Nasal cavity respiratory epithelium epithelial cell of viscerocranial mucosa (primary cell): ENCODE measurements around the gene ORAI2. TPM values are rescaled to one million over a fixed set of nuclear protein-coding genes. Genes with fewer than 3 reads are reported as not detected.

ENCODE experiments used
- total RNA-seq: library from RNA; depleted of rRNA; stranded (reverse); fragments of >200 nt; gene quantifications from 2 replicates; pipeline ENCODE4 v1.2.3, GENCODE V29; 2014

The ORAI2 gene
- 7.5 and 13.2 TPM in 2 replicates for total RNA-seq

DNA sequence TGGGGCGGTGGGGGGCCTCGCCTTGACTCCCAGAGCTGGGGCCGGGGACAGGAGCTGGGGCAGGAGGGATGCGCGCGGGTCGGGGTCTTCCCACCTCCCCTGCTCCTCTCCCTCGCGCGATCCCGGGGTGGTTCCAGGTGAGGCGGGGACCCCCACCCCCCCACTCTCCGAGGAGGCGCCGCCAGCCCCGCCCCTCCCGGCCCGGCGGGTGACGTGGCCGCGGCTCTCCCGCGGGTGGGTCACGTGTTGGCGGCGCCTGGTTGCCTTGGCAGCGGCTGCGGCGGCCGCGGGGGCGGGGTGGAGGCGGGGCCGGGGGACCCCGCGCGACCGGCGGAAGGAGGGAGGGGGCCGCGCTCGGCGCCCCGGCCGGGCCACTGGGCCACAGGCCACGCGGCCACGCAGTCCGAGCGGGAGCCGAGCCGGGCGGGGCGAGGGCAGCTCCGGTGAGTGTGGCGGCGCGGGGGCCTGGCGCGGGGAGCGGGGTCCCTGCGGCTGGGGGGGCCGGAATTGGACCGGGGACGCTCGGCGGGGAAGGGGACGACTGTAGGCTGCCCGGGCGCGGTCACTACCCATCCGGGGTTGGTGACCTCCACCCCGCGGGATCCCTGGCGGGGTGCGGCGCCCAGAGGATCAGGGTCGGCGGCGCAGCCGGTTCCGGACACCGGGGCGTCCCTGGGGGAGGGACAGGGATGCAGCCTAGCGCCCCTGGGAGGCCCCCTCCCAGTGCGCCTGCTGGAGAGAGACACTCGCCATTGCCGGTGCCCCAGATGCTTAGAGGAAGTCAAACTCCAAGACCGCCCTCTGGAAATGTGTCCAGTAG, at the start of gene ORAI2:
TSS of gene ORAI2 (plus strand) at position 357 of the 820 bp plus-strand sequence. CDS start 5,382 bp downstream, outside the sequence.

DNA sequence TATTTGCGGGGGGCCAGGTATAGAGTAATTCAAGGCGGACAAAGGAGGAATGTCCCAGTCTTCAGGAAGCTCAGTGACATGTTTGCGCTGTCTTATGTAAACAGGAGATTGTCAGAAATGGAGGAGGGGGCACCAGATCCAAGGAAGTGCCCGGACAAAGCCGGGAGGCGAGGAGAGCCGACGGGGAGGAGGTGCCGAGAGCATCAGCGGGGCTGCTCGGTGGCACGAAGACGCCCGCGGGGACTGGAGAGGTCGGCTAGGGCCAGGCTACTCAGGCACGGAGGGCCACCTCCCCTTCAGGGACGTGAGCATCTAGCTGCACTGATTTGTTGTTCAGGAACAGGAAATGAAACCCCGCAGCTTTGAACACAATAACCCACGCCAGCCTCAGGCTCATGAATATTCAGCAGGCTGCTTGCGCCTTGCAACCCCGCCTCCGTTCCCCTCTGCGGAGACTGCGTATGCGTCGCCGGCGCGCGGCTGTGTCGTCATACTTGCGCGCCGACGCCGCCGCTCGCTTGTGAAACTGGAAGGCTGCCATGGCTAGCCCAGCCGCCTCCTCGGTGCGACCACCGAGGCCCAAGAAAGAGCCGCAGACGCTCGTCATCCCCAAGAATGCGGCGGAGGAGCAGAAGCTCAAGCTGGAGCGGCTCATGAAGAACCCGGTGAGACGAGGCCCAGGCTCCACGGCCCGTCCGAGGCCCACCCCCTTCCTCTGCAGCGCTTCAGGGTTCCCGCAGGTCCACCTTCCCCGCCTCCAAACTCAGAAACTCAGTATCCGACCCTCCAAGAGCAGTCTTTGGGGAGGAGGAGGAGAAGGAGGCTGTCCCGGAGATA, 37.3 kb upstream of the ORAI2 start, which contains the start of gene PRKRIP1:
TSS of gene PRKRIP1 (plus strand) at position 491 of the 837 bp plus-strand sequence. CDS start at position 540, 49 bp downstream.

DNA sequence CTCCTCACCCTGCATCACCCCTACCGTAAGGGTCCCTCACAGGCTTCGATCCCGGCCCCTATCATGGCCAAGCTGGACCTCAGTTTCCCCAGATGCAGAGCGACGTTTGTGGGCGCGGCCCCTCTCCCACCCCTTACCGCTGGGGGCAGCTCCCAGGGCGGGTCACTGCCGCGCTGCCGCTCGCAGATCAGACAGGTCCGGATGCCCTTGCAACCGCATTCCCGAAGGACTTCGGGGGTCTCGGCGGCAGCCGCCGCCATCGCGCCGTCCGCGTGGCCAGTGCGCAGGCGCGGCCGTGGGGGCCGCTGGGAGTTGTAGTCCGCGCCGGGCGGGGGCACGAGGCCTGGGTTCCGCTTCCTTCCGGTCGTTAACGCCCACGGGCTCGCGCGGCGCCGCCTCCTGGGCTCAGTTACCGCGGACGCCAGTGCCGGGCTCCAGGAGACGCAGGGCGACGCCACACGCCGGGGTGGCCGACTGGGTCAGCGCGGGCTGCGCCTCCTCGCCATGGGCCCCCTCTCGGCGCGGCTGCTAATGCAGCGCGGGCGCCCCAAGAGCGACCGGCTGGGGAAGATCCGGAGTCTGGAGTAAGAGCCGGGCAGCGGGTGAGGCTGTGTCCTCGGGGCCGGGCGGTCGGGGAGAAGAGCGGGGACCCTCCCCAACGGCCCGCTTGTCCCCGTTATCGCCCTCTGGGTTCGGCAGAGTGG, 31.4 kb downstream of the ORAI2 start, which contains the start of the genes ALKBH4 and LRWD1:
TSS of gene ALKBH4 (minus strand) at position 287 of the 704 bp plus-strand sequence. CDS start at position 260, 27 bp downstream.
TSS of gene LRWD1 (plus strand) at position 408 of the 704 bp plus-strand sequence. CDS start at position 505, 97 bp downstream.

DNA sequence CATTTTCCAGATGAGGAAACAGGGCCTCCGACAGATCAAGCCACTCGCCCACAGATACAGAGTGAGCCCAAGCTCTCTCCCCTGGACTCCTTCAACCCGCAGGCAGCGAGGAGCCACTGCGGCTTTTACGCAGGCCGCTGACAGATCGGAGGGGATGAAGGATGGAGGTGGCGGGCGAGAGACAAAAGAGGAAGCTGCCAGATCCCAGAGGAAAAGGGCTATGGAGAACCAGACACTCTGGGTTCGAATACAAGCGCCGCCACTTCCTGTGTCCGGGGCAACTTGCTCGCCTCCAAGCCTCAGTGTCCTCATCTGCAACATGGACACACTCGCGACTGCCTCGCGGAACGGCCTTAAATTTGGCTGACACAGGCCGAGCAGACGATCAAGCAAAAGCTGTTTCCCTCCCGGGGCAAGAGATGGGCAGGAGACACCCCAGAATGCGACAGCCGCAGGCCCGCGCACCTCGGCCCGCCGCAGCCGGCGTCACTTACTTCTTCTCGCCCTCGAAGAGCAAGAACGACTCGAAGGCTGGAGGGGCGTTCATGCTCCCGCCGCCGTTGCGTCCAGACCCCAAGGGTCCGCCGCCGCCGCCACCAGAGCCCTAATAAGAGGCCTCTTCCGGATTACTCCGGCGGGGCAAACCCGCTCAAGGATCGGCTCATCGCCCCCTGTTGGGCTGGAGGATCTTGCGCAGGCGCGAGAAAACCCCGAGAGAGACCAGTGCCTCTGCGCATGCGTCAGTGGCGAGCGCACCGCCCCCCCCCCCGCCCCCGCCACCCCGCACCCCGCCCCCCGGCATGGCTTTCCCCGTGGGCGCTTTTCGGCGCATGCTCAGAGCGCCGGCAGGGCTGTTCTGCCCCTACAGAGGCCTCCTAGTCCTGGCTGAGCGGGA, 45.2 kb downstream of the ORAI2 start, which contains the start of gene POLR2J:
TSS of gene POLR2J (minus strand) at position 609 of the 895 bp plus-strand sequence. CDS start at position 547, 62 bp downstream.

Other genes with a start within 250 kb of the ORAI2 start
- 2.4 and 5.1 TPM in 2 replicates for gene SH2B2, start 146.7 kb upstream of the ORAI2 start, total RNA-seq
- not detected in 2 replicates for gene SPDYE6, start 77.1 kb upstream of the ORAI2 start, total RNA-seq
- gene PRKRIP1, start 37.2 kb upstream of the ORAI2 start, total RNA-seq: 14.4 and 16.0 TPM in 2 replicates
- 6.5 and 8.0 TPM in 2 replicates for gene ALKBH4, start 31.3 kb downstream of the ORAI2 start, total RNA-seq
- 22.5 and 27.0 TPM in 2 replicates for gene LRWD1, start 31.4 kb downstream of the ORAI2 start, total RNA-seq
- 26.8 and 37.6 TPM in 2 replicates for gene POLR2J, start 45.3 kb downstream of the ORAI2 start, total RNA-seq
- 0.85 and 1.0 TPM in 2 replicates for gene RASA4B, start 84.2 kb downstream of the ORAI2 start, total RNA-seq
- 2.4 and 72.2 TPM in 2 replicates for gene UPK3BL2, start 110.1 kb downstream of the ORAI2 start, total RNA-seq
- not detected in 2 replicates for gene SPDYE2, start 117.7 kb downstream of the ORAI2 start, total RNA-seq
- gene POLR2J3, start 139.0 kb downstream of the ORAI2 start, total RNA-seq: 10.3 and 10.9 TPM in 2 replicates
- gene RASA4, start 183.2 kb downstream of the ORAI2 start, total RNA-seq: 1.7 and 2.9 TPM in 2 replicates
- 40.0 and 90.6 TPM in 2 replicates for gene UPK3BL1, start 209.2 kb downstream of the ORAI2 start, total RNA-seq
- not detected in 2 replicates for gene SPDYE2B, start 216.7 kb downstream of the ORAI2 start, total RNA-seq
- 1.2 and 1.4 TPM in 2 replicates for gene POLR2J2, start 238.1 kb downstream of the ORAI2 start, total RNA-seq